SHP77 (cell line): ENCODE measurements around the gene RGPD8.
"Not testable (repeated sequence)": the region's sequence is repeated elsewhere in the genome, so short reads cannot be mapped to it uniquely, and the experiment has no call there.

Experiments
- DNase-seq, 2 experiments: peaks; one replicate each; lab custom pipeline; 2025; lab: John Stamatoyannopoulos, UW

RGPD8 gene

DNA sequence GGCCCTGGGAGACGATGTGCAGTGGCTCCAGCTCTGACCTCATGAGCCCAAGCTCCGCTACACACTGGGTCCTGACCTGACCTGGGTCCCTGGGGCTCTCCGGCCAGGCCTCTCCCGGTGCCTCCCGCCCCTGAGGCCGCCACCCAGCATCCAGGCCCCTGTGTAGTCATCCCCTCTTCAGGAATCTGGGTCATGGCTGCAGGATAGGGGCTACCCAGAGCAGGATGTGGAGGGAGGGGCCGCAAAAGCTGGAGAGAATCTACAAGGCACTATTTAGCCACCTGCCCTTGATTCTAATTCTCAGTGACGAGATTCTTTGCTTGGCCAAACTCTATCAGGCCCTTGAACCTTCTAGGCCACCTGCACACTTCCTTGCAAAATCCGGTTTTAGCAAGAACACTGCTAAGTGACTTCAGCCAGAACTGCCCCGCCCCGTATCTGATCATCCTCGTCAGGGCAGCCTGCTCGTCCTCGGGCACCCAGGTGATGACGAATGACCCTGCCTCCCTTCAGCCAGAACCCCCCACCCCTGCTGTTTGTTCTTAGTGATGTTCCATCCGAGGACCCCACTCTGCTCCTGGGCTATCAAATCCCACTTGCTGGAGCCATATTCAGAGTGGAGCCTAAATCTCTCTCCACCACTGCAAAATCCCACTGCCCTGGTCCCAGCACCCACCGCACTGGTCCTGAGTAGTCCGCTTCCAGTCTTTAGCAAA is 2.4 kb upstream of the RGPD8 start:
- DNase-seq: not testable (repeated sequence)

DNA sequence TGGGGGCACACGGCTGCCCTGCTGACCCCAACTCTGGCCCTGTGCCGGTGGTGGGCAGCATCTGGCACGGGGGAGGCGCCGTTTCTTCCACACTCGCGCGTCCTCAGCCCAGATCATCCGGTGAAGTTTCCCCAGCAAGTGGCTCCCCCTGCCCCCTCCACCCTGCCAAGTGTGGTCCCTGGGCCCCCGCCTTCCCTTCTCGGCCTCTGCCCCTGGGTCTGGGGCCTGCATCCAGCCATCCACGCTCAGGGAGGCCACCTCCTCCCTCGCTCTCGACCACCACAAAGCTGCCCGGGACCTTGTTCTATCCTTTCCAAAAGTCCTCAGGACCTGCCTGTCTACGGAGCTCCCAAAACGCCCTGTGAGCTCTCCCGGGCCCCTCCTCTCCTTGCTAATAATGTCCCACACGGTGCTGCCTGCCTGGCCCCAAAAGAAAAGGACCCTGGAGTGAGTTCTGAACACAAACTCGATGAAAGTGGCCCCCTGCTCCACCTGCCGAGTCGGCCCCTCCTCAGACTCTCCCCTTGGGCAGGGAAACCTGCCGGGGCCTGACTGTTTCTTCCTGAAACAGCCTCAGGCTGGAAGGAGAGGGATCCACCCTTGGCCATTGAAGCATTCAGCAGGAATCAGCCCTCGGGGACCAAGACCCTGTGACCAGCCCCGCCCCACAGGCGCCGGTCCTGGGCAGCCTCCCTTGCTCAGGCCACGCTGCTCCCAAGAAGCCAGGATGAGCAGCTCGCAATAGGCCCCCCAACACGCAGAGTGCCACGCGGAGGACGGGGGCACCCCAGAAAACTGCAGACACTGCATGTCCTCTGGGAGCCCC is 1.7 kb upstream of the RGPD8 start:
- not testable (repeated sequence) for DNase-seq

DNA sequence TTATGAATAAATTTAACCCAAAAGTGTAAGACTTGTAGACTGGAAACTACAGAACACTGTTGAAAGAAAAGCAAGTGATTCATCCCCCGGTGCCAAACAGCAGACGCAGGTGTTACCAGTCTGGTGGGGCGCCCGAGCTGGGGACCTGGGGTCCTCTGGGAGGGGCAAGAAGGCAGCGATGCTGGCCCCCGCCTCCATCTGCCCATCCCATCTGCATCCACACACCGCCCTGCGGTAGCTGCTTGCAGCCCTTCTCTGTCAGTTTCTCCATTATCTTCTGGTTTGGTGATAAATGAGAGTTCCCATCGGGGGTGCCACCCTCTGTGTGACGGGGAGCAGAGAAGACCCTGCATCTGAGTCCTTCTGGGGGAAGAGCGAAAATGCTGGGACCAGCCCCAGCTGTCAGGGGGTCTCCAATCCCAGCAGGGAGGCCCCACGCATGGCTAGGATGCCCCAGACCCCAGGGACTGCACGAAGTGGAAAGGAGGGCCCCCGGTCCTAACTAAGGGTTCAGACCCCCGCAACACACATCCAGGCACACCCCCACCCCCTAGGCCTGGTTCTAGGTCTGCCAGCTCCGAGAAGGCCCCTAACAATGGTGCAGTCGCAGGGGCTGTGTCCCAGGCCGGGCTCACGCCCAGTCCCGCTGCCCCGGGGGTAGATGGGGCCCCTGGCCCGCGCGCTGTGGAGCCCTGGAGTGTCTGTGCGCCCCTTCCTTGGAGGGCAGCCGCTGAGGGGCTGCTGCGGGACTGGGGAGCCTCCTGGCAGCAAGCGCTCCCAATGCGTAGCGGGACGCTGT is 686 bp upstream of the RGPD8 start:
- DNase-seq: no peak

DNA sequence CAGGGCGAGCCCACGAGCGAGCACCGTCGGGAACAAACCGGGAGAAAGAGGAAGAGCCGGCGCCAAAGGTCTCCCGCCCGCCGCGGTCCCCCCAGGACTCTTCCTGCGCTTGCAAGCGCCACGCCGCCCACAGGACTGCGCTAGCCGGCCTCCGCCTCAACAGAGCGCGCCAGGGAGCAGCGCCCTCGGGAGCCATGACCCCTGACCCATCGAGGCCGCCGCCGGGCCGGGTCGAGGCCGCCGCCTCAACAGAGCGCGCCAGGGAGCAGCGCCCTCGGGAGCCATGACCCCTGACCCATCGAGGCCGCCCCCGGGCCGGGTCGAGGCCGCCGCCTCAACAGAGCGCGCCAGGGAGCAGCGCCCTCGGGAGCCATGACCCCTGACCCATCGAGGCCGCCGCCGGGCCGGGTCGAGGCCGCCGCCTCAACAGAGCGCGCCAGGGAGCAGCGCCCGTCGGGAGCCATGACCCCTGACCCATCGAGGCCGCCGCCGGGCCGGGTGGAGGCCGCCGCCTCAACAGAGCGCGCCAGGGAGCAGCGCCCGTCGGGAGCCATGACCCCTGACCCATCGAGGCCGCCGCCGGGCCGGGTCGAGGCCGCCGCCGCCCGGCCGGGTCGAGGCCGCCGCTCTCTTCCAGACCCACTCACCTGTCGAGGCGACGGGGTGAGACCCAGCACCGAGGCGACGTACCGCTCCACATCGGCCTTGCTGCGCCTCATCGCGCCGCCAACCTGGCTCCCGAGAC is 538 bp downstream of the RGPD8 start:
- not testable (repeated sequence) for DNase-seq

DNA sequence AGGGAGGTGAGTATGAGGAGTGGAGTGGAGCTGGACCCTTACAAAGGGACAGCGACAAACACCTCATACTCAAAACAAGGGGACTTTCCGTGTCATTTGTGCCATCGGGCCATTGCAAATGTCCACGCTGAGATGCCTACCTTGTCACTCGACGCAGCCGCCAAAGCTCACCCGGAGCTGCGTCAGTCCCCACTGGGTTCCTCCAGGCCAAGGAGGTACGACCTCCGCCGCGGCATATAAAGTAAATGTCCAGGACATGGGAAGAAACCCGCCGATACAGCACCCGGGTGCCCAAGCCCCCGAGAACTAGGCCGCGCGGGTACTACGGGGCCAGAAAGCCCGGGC is 1.1 kb downstream of the RGPD8 start:
- not testable (repeated sequence) for DNase-seq

DNA sequence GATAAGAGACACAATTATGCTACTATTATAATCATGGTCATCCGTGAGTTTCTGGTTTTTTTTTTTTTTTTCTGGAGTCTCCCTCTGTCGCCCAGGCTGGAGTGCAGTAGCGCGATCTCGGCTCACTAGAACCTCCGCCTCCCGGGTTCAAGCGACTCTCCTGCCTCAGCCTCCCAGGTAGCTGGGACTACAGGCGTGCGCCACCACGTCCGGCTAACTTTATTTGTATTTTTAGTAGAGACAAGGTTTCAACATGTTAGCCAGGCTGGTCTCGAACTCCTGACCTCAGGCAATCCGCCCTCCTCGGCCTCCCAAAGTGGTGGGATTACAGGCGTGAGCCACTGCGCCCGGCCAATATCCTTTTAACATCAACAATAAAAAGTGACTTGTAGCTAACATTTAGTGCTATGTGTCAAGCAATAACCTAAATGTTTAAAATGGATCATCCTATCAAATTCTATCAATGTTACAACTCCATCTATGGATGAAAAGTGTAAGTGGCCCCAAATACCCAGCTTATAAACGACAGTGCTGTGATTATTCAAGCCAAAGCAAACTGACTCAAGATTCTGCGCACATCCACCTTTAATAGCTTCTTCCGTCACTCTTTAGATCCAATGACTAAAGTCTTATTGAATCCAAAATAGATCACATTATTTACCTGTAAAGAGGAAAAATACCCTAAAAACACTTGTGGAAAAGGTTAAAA is 1.7 kb downstream of the RGPD8 start:
- DNase-seq: not testable (repeated sequence)

DNA sequence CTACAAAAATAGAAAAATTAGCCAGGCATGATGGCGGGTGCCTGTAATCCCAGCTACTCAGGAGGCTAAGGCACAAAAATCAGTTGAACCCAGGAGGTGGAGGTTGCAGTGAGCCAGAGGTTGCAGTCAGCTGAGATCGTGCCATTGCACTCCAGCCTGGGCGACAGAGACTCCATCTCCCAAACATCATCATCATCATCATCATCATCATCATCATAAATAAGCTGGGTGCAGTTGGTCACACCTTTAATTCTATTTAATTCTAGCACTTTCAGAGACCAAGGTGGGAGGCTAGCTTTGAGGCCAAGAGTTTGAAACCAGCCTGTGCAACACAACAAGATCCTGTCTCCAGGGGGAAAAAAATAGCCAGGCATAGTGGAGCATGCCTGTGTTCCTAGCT is 8.9 kb downstream of the RGPD8 start:
- not testable (repeated sequence) for DNase-seq

DNA sequence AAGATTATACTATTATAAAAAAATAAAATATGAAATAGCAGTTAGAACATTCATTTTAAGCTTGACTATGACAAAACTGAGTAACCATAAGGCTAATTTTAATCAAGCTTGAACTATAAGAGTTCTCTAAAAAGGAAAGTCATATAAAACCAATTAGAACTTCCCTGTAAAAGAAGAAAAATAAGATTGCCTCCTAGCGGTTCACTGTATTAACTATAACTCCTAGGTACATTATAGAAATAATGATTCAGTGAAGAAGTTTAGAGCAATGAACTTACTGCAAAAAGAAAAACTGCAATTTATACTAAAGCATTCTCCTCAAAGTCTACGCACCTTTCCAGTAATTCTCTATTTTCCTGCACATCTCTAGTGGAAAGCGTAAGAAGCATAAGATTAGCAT is 16.6 kb downstream of the RGPD8 start:
- DNase-seq: not testable (repeated sequence)

DNA sequence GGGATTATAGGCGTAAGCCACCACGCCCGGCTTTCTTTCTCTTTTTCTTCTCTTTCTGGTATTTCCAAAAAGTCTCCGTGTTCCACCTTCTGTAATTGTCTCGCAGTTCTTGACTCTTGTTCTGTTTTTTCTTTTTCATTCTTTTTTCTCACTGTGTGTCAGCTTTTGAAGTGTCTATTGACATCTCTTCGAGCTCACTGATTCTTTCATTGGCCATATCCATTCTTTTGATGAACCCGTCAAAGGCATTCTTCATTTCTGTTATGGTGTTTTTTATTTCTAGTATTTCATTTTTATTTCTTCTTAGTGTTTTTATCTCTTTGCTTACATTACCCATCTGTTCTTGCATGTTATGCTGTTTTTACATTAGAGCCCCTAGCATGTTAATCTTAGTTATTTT is 73.4 kb downstream of the RGPD8 start:
- not testable (repeated sequence) for DNase-seq

DNA sequence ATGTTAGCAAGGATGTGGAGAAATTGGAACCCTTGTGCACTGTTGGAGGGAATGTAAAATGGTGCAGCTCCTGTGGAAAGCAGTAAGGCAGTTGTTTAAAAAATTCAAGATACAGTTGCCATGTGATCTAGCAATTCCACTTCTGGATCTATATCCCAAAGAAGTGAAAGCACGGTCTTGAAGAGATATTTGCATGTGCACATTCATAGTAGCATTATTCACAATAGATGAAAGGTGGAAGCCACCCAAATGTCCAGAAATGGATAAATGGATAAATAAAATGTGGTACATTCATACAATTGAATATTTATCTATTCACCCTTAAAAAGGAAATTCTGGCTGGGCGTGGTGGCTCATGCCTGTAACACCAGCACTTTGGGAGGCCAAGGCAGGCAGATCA is 79.1 kb downstream of the RGPD8 start:
- DNase-seq: not testable (repeated sequence)

DNA sequence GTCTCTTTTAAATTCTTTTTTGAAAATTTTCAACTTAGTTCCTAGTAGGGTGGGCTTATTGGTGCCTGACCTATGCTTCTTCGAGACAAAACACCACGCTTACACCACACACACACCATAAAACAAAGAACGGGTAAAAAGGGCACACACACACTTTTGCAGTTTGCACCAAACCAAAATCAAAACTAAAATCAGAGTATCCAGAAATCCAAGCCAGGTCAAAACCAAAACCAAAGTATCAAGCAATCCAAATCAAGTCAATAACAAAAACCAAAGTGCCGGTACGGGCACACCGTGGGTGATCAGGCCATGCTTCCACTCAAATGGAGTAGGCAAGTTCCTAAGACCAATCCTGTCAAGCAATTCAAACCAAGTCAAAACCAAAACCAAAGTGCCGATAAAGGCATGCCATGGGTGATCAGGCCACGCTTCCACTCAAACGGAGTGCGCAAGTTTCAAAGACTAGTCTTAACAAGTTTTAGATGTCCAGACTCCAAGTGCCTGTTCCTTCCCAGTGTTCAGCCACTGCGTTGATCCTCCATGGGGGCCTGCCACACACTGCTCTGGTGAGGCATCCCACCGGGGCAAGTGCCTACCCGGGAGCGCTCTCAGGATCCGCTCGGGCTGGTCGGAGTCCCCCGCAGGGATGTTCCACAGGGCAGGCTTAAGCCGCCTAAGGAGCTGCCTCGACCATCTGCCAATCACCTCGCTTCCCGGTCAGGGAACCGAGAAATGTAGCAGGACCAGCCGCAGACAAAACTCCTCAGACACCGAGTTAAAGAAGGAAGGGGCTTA is 80.4 kb downstream of the RGPD8 start:
- DNase-seq: not testable (repeated sequence)

DNA sequence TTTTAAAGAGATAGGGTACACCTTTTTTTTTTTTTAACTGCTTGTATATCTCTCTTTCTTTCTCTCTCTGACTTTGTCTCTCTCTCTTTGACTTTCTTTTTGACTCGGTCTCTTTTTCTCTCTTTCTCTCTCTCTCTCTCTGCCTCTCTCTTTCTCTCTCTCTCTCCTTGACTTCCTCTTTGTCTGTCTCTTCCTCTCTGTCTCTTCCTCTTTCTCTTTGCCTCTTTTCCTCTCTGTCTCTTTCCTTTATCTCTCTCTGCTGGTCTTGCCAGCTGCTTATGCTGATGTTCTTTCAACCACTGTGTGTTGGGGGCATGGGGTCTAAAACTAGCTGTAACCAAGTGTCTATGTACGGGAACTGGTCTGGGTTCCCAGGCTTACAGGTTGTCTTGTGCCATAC is 81.2 kb downstream of the RGPD8 start:
- DNase-seq: not testable (repeated sequence)

DNA sequence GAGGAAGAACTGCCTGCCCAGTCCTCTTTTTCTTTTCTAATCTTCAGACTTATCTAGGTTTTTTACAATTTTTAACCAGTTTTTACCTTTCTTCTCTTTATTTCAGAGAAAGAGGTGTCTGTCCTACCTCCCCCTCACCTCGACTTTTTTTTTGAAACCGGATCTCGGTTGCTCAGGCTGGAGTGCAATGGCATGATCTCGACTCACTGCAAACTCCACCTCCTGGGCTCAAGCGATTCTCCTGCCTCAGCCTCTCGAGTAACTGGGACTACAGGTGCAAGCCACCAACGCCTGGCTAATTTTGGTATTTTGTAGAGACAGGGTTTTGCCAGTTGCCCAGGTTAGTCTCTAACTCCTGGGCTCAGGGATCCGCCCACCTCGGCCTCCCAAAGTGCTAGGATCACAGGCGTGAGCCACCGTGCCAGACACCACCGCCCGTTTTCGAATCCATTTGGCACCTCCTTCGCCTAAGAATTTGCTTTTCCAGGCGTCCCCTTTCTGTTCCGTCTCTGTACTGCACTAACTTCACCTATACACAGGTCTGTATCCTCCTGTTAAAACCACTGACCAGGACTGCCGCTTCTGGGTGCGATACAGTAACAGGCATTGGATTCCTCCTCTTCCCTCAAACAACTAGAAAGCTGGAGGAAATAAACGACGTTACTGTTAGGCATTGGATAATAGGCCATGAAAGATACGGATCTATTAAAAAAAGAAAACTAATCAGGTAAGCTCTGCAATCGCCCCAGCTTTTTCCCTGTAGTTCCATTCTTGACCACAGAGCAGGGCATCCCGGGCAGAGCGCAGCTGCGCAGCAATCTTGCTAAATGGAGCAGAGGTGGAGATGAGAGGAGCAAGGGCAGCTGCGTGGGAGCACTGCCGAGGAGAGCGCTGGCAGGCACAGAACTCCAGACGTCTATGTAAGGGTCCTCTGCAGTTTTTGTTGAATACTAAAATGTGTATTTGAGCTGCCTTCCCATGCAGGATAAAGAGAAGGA is 88.1 kb downstream of the RGPD8 start:
- DNase-seq: peak; percentile 62 to 80

DNA sequence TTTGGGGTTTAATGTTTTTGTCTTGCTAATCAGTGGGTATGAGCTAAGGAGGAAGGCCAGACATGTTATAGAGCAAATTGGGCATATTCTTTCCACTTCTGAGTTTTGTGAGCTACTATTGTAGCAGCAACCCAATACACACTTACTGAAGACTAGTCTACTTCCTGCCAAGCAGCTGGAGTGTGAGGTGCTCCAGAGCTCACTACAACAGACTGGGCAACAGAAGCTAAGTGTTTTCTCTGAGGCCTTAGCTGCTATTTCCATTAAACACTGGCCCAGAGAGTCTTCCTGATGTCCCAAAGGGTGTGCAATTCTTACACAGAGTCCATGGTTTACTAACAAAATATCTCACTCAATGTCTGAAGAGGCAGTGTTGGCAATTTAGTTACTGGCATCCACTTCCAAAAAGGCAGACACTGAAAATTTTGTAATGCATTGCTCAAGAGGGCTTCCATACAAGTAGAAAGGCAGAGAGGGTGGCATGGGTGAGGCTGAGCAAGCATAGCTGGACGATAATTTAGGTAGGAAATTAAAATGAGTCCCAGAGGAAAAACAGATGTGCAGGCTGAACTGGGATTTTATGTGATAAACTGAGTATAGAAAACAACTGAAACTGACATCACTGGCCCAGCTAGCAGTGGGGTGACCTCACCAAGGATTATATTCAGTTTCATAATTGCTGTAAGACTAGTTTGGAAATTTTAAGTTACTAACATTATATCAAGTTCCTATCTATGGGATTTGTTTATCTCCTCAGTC is 89.4 kb downstream of the RGPD8 start:
- DNase-seq: no peak

DNA sequence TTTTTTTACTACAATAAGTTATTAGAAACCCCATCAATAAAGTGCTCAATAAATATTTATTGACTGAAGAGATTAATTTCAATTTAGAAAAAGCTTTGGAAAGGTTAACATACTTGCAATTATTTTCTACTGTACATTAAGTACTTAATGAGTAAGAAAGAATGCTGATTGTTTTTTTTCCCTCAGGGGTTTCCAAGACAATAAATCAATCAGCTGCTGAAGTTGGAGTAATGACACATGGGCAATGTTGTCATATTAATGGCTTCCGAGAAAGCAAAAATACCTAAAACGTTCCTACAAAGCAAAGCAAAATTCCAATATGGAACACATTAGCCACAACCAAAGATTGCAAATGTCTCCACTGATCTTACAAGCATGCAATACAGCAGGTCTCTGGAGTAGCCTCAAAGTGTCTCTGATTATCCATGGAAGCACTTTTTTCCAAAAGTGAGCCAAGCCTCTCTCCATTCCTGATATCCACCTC is 91.3 kb downstream of the RGPD8 start:
- no peak for DNase-seq

DNA sequence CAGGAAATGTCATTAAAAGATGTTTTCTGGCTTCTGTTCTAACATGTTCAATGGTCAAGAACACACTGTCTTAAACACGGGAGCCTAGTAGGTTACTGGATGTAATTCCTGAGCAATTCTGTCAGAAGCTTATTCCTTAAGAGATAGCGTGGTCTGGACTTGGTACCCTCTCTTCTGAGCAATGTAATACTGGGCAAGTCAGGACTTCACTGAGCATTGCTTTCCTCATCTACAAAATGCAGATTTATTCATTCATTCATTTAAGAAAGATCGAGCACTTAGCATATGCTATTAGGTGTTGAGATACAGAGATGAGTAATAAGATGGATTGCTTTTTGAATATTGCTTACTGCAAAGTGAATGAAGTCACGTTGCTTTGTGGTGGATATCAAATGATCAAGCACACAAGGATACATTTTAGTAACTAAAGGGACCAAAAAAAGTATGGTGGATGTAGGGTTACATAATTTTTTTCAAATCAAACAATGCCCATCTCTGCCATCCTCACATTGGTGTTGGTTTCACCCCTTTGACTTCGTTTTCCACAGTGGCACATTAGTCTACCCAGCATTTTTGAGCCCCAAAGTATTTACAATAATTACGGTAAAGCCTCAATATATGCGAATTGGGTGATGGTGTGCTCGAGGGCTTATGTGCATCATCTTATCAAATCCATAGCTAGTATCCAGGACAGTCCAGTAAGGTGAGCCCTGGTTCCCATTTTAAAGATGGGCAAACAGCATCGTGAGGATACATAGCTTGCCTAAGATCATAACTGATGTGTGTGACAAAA is 92.8 kb downstream of the RGPD8 start:
- DNase-seq: no peak

DNA sequence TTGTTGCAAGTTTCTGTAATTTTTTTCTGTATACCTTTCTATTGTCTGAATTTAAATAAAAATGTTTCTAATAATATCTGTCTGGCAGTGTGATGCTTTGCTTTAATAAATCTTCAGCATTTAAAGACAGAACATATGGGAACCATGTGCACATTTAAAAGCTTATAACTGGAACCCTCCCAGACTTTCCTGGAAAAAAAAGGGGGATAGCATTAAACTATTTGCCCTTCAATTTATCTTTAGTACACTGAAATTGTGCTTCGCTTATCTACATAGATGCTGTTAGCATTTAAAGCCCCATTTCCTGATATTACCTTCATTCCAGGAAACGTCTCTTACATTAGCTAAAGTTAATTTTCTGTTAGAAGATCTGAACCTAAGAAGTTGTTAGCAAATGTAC is 93.5 kb downstream of the RGPD8 start:
- no peak for DNase-seq
